Activated naive CD4-positive, alpha-beta T cell treated with anti-CD3 and anti-CD28 coated beads, Interleukin-2, amount 50 U/mL, for 16 hours (primary cell): ENCODE results near the gene CHD2.
"Not testable (repeated sequence)": the region's sequence is repeated elsewhere in the genome, so short reads cannot be mapped to it uniquely, and the experiment has no call there.

Experiments
- DNase-seq: peaks from one replicate; pipeline ENCODE4 v3.0.0-alpha.2; 2020

Gene CHD2

DNA sequence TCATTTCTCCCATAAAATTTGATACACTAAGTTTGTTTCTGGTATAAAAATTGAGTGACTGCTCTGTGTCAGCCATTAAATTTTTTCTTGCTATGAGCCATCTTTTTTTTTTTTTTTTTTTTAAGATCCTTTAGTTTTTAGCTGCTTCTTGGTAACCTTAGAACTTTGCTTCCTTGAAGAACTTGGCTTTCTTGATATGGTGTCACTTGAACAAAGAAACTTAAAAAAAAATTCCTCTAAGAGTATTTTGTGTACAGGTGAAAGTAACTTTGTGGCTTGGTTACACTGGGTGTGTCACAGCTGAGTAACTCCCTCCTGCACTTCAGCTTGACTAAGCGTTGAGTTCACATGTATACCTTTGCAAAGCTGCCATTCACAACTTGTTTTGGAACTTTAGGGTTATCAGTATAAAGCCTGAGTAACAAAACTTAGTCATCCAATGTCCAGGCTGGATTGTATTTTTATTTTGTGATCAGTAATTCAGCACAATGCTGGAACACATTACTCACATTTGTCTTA is 6.5 kb downstream of the CHD2 start:
- peak; percentile 56 for DNase-seq

DNA sequence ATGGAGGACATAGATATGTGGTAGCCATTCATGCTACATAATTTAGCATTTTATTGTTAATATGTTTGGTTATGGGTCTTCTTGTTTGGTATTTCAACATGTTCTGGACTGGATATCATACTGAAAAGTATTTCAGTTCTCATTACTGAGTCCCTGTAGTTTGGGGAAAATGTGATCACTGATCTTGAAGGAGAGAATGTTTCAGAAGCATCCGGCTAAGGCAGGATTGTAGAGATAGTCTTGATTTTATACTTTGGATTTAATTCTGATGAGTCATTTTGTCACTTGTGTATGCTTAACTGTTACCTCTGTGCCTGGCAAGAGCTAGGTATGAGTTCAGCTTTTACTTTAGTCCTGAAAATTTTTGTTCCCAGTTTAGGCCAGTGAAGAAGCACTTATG is 7.1 kb downstream of the CHD2 start:
- DNase-seq, result no peak

DNA sequence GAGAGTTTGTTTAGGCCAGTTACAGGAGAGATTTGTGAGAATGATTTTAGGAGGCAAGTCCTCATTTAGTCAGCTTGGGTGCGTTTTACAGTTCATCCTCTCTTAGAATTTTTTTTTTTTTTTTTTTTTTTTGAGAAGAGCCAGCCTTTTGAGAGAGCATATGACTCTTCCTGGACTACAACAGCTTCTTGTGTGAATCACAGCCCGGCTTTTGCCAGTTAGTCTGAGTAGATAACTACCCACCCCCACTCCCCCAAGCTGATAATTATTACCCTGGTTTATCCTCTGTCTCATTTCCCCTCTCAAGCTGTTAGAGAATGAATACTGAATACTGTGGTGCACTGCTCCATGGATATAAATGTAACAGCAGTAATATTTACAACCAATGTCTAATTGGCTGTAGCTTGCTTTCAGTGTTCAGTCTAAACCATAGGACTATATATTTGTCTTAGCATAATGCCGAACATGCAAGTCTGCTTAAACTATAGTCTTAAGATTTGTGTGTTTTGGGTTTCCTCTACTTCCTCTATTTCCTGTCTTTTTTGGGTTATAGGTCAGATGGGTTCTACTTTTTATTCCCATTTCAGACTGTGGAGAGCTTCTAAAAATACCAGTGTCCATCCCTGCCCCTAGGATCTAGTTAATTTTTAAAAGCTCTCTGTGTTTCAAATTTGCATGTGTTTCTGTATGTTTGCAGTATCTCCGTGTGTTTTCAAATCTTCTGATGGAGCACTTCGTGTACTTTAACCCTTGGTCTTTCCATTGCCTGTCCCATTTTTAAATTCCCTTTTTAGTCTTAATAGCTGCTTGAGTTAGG is 8.0 kb downstream of the CHD2 start:
- DNase-seq, result peak; percentile 39

DNA sequence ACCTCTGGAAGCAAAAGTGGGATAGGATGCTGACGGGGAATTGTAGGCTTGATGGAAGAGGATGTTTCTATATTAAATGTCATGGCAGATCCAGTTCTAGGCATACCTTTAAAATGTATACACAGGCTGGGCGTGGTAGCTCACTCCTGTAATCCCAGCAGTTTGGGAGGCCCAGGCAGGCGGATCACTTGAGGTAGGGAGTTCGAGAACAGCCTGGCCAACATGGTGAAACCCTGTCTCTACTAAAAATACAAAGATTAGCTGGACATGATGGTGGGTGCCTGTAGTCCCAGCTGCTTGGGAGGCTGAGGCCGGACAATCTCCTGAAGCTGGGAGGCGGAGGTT is 8.6 kb downstream of the CHD2 start:
- DNase-seq, result no peak

DNA sequence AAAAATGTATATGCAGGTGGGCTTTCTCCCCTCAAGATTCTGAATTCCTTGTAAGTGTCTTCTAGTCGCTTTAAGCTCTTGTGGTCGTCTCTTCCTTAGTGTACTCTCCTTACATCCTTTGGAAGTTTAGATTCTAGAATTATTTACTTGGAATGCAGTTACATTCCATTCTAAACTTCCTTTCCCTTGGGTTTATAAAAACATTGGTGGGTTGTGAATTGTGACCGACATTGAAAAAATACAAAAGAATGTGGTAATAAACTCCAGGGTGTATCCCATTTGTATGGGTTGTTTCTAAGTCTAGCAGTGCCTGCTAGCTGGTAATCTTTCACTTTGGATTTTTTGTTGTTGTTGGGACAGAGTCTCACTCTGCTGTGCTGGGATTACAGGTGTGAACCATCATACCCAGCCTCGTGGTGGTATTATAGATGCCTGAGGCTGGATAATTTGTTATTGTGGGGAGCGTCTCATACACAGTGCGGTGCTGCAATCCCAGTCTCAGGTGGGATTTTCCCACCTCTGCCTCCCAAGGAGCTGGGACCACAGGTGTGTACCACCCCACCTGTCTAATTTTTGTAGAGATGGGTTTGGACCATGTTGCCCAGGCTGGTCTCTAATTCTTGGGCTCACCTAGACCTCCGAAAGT is 9.1 kb downstream of the CHD2 start:
- DNase-seq, result no peak

DNA sequence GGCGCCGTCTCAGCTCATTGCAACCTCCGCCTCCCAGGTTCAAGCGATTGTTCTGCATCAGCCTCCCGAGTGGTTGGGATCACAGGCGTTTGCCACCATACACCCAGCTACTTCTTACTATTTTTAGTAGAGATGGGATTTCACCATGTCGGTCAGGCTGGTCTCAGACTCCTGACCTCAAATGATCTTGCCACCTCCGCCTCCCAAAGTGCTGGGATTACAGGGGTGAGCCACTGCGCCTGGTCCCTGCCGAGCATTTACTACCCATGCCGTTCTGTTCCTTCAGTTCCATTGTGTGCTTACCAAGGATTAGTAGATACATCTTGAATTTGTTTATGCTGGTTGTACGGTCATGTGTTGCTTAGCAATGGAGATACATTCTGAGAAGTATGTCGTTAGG is 10.3 kb downstream of the CHD2 start:
- DNase-seq, result no peak

DNA sequence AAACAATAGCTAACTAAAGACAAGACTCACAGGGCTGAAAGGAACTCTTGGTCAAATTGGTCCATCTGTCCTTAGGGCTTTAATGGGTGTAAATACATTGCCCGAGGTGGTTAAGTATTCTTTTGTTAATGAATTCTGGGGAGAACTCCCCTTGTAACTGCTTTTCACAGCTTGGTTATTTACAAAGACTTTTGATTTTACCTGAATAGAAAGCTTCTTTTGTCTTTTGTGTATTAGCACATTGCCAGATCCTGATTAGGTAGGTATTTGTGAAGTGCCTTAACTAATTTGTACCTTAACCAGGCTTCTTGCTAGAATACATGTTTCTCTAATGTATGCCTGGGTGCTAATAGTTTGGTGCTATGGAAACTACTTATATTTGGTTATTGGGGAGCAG is 14.0 kb downstream of the CHD2 start:
- no peak for DNase-seq

DNA sequence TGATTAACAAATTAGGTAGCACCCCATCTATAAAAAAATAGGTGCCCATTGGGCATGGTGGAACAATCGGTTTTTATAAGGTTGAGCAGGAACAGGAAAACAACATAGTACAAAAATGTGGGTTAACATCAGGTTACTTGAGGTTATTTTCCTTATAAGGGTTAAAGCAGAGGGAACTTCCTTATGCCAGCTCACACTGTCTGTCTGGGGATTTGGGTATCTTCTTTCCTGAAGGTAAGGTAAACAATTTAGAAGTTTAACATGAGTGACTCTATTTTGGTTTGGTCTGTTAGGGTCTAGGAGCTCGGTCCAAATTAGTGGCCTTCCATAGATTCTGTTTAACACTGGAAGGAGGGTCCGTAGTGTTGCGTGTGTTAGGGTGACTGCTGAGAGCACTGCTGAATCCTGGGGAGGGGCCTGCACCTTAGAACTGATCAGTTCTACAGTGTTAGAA is 14.7 kb downstream of the CHD2 start:
- no peak for DNase-seq

DNA sequence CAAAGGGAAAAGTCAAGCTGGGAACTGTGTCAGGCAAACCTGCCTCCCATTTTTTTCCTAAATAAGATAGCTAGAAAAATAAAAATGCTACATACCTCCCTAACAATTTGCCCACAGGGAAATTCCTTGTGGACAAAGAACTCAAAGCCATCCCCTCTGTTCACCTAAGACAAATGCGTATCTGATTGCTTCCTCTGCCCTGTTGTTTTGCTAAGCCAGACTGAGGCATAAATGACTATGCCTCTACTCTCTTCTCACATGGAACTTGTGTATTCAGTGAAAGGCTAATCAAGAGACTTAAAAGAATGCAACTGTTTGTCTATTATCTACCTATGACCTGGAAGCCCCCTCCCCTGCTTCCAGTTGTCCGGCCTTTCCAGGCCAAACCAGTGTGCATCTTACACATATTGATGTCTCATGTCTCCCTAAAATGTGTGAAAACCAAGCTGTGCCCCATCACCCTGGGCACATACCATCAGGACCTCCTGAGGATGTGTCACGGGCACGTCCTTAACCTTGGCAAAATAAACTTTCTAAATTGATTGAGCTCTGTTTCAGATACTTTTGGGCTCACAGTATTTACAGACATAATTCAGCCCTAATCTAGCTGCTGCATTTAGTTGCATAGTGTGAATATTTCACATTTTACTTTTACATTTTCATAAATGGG is 15.8 kb downstream of the CHD2 start:
- DNase-seq, result no peak

DNA sequence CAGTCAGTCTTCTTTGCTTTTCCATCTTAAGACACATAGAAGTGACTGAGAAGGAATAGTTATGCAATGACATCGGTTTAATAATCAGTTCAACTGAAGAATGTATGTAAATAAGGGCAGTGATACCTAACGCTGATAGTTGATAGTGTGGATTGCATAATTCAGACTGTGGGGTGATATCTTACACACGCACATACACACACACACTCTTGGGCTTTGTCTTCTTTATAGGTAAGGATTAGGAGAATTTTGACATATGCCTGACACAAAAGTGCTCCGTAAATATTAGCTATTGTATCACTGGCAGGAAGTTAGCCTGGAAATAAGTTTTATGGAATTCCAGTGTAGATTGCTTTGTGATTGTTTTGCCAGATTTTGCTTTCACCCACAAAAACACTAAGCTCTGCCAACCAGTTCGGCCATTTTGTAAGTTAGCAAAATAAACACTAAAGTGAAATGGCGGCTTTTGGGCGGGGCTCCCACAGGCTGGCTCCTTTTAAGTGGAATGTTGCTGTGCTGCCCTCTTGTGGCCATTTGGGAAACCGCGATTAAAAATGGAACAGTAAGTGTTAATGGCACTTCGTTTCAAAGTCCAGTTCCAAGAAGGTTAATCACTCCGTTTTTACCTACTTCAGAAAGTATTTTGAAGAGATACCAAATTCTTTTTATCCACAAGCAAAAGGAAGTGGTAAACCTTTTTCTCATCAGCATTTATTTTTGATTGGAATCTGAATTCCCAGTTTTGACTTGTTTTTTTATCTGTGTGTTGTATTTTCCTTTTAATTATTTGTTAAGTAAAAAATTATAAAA is 17.7 kb downstream of the CHD2 start:
- DNase-seq, result peak; percentile 91

DNA sequence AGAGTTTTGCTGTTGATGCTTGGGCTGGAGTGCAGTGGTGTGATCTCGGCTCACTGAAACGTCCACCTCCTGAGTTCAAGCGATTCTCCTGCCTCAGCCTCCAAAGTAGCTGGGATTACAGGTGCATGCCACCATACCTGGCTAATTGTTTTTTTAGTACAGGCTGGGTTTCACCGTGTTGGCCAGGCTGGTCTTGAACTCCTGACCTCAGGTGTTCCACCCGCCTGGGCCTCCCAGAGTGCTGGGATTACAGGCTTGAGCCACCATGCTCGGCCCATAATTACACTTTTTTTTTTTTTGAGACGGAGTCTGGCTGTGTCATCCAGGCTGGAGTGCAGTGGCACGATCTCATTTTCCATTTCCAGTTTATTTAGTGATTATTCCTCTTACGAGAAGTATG is 18.8 kb downstream of the CHD2 start:
- not testable (repeated sequence) for DNase-seq

DNA sequence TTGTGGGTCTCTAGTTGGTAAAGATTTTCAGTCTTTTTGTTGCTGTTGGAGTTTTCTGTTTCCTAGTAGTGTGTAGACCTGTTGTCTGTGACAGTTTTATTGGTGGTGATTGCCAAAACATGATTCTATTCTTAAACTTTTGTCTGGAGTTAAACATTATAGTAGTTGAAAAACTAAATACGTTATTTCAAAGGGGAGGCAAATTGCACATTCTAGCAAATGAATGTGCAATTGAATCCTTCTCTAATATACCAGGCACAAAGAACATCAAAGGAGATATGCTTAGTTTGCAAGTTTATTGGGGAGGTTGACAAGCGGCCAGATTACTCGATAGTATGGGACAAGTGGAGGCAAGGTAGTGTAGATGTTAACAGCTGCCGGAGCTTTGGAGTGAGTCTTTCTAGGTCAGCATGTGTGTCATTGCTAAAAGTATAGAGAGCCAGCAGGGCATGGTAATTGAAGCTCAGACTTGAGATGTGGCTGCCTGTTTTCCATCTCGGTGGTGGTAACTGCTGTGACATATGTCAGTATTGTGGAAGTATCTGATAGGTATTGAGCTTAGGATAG is 20.6 kb downstream of the CHD2 start:
- DNase-seq, result no peak

DNA sequence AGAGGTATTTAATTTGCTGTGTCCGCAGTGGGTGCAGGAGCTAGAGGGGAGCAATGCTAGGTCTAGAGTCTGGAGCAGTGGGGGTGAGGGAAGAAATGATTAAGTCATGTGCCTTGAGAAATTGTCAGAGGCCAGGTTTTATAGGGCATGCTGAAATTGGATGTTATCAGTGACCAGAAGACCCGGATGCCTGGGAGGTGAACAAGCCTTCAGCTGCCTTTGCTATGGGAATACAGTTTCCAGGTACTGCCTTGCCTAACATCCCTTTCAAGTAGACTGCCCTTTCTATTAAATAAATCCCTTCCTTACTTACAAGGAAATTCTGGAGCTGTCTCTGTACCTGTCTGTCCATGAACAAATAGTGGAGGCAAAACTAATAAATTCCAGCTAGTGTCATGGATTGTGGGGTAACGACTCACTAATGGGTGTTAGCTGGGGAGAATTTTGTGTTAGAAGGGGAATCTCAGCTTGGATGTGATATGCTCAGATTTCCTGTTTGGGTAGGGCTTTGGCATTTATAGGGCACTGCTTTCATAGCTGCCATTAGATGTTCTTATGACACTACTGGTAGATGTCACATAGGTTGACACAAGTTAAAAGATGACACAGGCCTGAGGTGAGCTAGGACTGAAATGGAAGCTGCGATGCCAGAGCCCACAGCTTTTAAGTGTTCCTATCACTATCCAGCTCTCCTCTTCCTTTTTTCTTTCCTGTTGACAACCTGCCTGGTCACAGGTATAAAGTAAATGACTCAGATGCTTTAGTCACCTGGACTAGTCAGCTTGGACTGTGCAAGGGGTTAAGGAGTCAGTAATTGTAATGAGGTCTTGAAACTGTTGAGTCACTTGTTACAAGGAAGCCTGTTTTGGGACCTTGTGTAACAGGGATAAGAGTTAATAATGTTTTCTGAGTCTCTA is 21.3 kb downstream of the CHD2 start:
- no peak for DNase-seq

DNA sequence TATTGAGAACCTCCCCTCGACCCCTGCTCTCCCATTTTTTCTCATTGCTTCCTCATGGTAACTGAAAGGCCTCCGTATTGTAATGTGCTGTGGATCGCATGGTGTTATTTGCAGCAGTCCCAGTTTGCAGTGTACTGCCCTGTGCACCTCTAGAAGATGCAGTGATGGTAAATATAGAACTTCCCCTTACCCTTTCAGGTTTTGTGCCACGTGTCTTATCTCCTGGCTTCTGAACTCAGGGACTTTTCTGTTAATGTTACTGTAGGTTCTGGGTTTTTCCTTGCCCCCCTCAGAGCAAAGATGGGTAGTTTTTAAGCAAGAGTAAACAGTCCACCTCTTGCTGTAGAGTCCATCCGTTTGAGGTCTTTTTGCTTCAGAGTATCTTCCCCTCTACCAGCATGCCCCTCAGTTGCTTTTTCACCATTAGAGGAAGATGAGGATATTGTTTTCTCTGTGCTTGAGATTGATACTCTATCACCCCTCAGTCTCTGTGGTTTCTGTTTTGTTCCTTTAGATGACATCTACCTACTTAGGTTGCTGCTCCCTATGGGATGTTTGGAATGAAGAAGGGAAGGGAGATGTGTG is 22.4 kb downstream of the CHD2 start:
- DNase-seq, result no peak

DNA sequence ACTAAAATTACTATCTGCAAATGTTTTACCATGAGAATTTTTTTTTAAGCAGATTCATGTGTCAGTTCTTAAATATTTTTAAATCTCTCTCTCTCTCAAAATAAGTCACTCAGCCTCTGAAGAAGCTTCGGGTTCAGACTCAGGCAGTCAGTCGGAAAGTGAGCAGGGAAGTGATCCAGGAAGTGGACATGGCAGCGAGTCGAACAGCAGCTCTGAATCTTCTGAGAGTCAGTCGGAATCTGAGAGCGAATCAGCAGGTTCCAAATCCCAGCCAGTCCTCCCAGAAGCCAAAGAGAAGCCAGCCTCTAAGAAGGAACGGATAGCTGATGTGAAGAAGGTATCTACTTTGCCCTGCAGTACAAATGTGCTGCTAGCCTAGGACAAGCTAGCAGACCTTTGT is 24.1 kb downstream of the CHD2 start:
- no peak for DNase-seq

DNA sequence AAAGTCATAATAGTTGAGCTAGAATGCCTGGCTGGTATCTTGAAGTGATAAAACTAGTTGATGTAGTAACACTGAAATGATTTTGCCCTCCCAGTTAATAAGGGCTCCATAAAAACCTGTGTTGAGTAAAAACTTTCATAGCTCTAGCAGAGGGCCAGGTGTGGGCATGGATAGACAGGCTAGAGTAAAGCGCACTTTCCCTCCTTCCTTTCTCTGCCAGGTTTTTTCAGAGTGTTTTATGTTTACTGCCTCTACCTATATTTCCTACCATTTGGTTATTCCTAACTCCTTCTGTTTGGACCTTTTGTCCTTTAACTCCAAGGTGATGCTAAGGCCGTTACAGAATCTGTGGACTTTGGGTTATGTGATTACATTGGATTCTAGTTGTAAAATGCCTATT is 25.3 kb downstream of the CHD2 start:
- no peak for DNase-seq

DNA sequence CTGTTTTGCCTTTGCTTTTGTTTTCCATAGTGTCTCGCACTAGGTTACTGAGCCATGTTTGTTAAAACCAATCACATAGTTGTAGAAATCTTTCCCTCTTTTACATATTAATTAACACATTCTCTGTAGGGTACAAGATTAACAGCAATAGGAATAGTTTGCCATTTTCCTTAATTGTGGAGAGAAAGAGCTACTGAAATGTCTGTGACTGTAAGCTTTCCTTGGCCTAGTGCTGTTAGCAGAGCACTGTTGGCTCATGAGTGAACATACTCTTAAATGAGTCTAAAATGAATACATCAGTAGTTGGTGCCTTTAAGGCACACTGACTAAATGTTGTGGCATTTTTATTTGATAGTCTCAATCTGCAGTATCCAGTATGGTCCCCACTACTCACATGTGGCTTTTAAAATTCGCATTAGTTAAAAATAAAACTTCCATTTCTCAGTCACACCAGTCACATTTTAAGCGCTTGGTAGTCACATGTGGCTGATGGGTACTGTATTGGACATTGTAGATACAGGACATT is 28.2 kb downstream of the CHD2 start:
- DNase-seq, result no peak

DNA sequence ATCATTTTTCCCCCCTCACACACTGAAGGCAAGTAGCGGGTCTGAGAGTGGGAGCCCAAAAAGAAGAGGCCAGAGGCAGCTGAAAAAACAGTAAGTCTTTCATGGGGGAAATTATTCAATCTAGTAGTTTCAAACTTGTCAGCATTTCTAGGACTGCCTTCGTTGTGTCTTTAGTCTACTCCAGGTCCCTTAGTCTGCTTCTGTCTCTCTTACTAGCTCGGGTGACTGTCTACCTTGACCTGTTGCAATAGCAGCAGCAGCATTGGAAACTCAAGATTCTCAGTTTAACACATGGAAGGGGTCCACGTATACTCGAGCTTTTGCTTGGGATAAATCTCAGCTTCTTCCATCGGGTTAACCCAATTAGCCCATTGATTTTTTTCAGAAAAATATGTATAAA is 28.9 kb downstream of the CHD2 start:
- no peak for DNase-seq

DNA sequence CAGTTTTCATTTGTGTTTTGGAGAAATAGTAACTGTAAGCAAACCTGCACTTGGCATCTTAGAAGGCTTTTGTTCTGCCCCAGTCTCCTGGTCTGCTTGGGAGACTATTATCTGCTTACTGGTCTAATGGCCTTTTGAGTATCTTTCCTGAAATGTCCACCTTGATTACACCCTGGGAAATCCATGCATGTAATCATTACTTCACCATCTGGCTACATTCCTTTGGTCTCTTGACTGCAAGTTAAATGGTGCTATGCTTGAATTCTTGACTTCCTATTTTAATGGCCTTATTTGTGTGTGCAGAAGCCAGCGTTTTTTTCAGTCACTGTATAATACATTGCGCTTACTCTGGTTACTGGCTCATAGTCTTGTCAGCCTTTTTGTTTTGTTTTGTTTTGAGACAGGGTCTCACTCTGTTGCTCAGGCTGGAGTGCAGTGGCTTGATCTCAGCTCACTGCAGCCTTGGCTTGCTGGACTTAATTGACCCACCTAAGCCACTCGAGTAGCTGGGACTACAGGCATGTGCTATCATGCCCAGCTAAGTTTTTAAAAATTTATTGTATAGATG is 30.0 kb downstream of the CHD2 start:
- no peak for DNase-seq

DNA sequence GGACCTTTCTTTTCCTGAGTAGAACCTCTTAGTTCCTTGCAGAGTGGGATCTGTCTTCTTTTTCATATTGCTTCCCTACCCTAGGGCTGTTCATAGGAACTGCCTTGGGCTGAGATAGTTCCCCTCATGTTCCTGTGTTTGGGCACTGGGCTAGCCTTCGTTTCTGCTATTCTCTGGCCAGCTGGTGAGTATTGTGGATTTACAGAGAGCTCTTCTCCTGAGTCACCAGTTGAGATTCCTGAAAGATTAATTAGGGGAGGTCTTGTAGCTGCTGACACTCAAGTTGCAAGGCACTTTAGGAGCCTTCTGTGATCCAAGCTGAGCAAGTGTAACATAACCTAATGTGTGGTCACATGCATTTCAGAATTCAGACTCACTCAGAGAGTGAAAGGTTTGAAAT is 30.7 kb downstream of the CHD2 start:
- DNase-seq, result no peak
